Fibroblast of mammary gland (primary cell): ENCODE results near the gene PRAMEF13.
A peak's percentile ranks its signal among the peaks of the same experiment; 100 is the strongest.
"Not testable (repeated sequence)": the region's sequence is repeated elsewhere in the genome, so short reads cannot be mapped to it uniquely, and the experiment has no call there.

ENCODE experiments used
- DNase-seq: peaks from one replicate; pipeline ENCODE4 v3.0.0-alpha.2; 2010; ENCODE audit warnings: low read depth
- H3K4me3 ChIP-seq: 2 replicates; pipeline ENCODE4 v1.5.1; 2011; ENCODE audit warnings: low read depth, mild to moderate bottlenecking, low read length, moderate library complexity; ENCODE audit not compliant: control insufficient read depth
- CTCF ChIP-seq: conservative IDR thresholded peaks from 2 replicates; pipeline ENCODE4 v1.5.1; 2011; ENCODE audit warnings: low read depth, low read length, inconsistent platforms; ENCODE audit not compliant: control insufficient read depth, insufficient read depth

The PRAMEF13 gene

GRCh38 chr1:13201309-13201708 is at the start of gene PRAMEF13:
Gene PRAMEF13 (minus strand): TSS chr1:13201409. CDS start chr1:13199589, 1,820 bp downstream.
- DNase-seq: not testable (repeated sequence)

GRCh38 chr1:13247122-13247521 is 45.9 kb upstream of the PRAMEF13 start:
- H3K4me3 ChIP-seq, DNase-seq: not testable (repeated sequence)

More at GRCh38 chr1:13201309-13201708, at the start of gene PRAMEF13:
- not testable (repeated sequence) for H3K4me3 ChIP-seq

GRCh38 chr1:13246554-13246871 is 45.3 kb upstream of the PRAMEF13 start:
- DNase-seq: not testable (repeated sequence)

GRCh38 chr1:13245841-13246553 is 44.8 kb upstream of the PRAMEF13 start:
- H3K4me3 ChIP-seq, DNase-seq: not testable (repeated sequence)

More at GRCh38 chr1:13246554-13246871, 45.3 kb upstream of the PRAMEF13 start:
- not testable (repeated sequence) for H3K4me3 ChIP-seq

GRCh38 chr1:13243536-13244263 is 42.5 kb upstream of the PRAMEF13 start:
- DNase-seq, H3K4me3 ChIP-seq: not testable (repeated sequence)

- DNase-seq: not testable (repeated sequence)
These were observed 38.4 kb upstream of the PRAMEF13 start for GRCh38 chr1:13239633-13240032.

GRCh38 chr1:13237572-13237971 is 36.4 kb upstream of the PRAMEF13 start:
- not testable (repeated sequence) for H3K4me3 ChIP-seq, DNase-seq

More at GRCh38 chr1:13239633-13240032, 38.4 kb upstream of the PRAMEF13 start:
- not testable (repeated sequence) for H3K4me3 ChIP-seq

GRCh38 chr1:13234057-13234456 is 32.8 kb upstream of the PRAMEF13 start:
- not testable (repeated sequence) for H3K4me3 ChIP-seq, DNase-seq

GRCh38 chr1:13232056-13232455 is 30.8 kb upstream of the PRAMEF13 start:
- not testable (repeated sequence) for DNase-seq, H3K4me3 ChIP-seq

- DNase-seq, H3K4me3 ChIP-seq: not testable (repeated sequence)
These were observed 30.0 kb upstream of the PRAMEF13 start for GRCh38 chr1:13231061-13231750.

GRCh38 chr1:13230601-13231000 is 29.4 kb upstream of the PRAMEF13 start:
- not testable (repeated sequence) for DNase-seq

GRCh38 chr1:13230096-13230495 is 28.9 kb upstream of the PRAMEF13 start:
- H3K4me3 ChIP-seq, DNase-seq: not testable (repeated sequence)

More at GRCh38 chr1:13230601-13231000, 29.4 kb upstream of the PRAMEF13 start:
- H3K4me3 ChIP-seq: not testable (repeated sequence)

GRCh38 chr1:13228343-13228781 is 27.2 kb upstream of the PRAMEF13 start:
- no peak overlapping the region for H3K4me3 ChIP-seq
- no peak for DNase-seq
- peak; percentile 21 for TF ChIP-seq CTCF

- DNase-seq, H3K4me3 ChIP-seq: not testable (repeated sequence)
These were observed 26.3 kb upstream of the PRAMEF13 start for GRCh38 chr1:13227271-13228055.

- not testable (repeated sequence) for H3K4me3 ChIP-seq, DNase-seq
These were observed 24.5 kb upstream of the PRAMEF13 start, which contains the start of gene PRAMEF18 for GRCh38 chr1:13225675-13226204. Gene PRAMEF18 (minus strand): TSS chr1:13226154. CDS start chr1:13226106, 48 bp downstream.
